ENCODE measurements around the gene C19orf73.

- TF ChIP-seq CTCF (IDR thresholded peaks at IDR 0.05): no peak
- no peak for TF ChIP-seq POLR2A (IDR thresholded peaks at IDR 0.05)
Observed at GRCh38 chr19:49120868-49121267, 1.9 kb upstream of the C19orf73 start.
